Activated CD8-positive, alpha-beta T cell treated with anti-CD3 and anti-CD28 coated beads, Interleukin-2, amount 10 ng/mL, durations not matched to agents 7 days and 5 days (primary cell): ENCODE measurements around the gene EXOC3L4. TPM values are rescaled to one million over a fixed set of nuclear protein-coding genes. Genes with fewer than 3 reads are reported as not detected.

Experiments
- ATAC-seq: fragments of 150-1000 bp; cut with Tn5 transposase; one replicate; pipeline ENCODE4 v1.10.0; 2021; ENCODE audit warnings: moderate library complexity
- CTCF ChIA-PET: fragments of 350-600 bp; sonication (Branson Sonifier 250); formaldehyde crosslinking; loops from one replicate; lab custom pipeline; 2021; ENCODE audit warnings: antibody characterized with exemption; lab: Charles Lee
- POLR2A ChIA-PET: fragments of 350-600 bp; sonication (Branson Sonifier 250); formaldehyde crosslinking; loops from one replicate; lab custom pipeline; 2021; ENCODE audit warnings: antibody characterized with exemption; lab: Charles Lee
- DNase-seq: peaks from one replicate; pipeline ENCODE4 v3.0.0-alpha.2; 2020
- H3K27ac Mint-ChIP-seq: one replicate; pipeline ENCODE4 v1.8.0; 2021; ENCODE audit warnings: mild to moderate bottlenecking, mixed read lengths
- H3K27me3 Mint-ChIP-seq: one replicate; pipeline ENCODE4 v1.8.0; 2021; ENCODE audit warnings: low read depth, mixed read lengths
- H3K36me3 Mint-ChIP-seq: one replicate; pipeline ENCODE4 v1.8.0; 2021; ENCODE audit warnings: low read depth, mixed read lengths
- H3K4me1 Mint-ChIP-seq: one replicate; pipeline ENCODE4 v1.8.0; 2021; ENCODE audit warnings: low read depth, mixed read lengths
- H3K4me3 Mint-ChIP-seq: one replicate; pipeline ENCODE4 v1.8.0; 2021; ENCODE audit warnings: mild to moderate bottlenecking, mixed read lengths
- H3K9me3 Mint-ChIP-seq: one replicate; pipeline ENCODE4 v1.8.0; 2022; ENCODE audit warnings: mixed read lengths; ENCODE audit not compliant: insufficient read depth
- total RNA-seq, 2 experiments: library from RNA; stranded (reverse); gene quantifications; one replicate each; pipeline ENCODE4 v1.2.3, GENCODE V29; 2021

Gene EXOC3L4
- total RNA-seq, 2 experiments from 2014 or later = not detected

DNA sequence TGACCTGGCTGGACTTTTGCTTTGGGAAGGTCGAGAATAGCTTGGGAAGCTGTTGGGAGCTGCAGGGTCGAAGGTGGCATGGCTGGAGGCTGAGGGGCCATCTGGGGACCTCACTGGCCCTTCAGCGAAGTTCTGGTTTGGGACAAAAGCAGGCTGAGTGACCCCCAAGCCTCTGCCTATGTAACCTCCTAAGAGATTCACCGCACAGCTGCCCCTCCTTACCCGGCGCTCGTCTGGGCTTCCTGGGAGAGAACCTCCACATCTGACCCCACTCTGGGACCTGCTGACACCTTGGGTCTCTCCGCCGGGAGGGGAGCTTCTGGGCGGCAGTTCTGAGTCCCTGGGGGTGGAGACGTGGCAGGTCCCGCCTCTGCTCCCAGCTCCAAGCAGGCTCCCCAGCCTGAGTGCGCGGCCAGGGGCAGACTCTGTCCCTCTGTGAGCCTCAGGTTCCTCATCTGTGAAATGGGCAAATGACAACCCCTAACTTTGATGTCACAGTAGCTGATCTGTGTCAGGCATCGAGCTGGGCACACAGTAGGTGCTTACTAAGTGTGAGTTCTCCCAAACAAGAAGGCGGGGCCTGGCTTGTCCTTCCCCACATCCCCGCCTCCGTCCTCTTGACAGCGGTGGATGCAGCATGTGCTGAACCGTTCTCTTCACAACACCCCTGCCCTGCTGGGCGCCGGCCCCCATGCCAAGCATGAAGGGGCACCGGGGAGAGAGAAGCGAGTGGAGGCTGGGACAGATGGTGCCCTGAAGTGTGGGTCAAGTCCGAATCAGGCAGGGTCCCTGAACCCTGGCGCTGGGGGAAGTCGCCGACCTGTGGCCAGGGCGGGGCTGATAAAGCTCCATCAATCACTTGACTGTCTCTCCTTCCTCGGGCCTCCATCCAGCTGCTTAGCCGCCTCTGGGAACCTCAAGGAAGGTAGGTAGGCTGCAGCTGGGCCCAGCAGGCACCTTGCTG lies 3.8 kb downstream of the EXOC3L4 start:
- ATAC-seq = no peak
- no peak overlapping the region for H3K27ac Mint-ChIP-seq
- peaks cover 16% of the 10 kb centered on the region for H3K27me3 Mint-ChIP-seq
- no peaks in the 10 kb centered on the region for H3K36me3 Mint-ChIP-seq
- H3K9me3 Mint-ChIP-seq = no peaks in the 10 kb centered on the region
- no peak overlapping the region for H3K4me3 Mint-ChIP-seq
- ChIA-PET POLR2A (no interaction called here), CTCF (no interaction called here)
- no peak for DNase-seq
- no peaks in the 10 kb centered on the region for H3K4me1 Mint-ChIP-seq

DNA sequence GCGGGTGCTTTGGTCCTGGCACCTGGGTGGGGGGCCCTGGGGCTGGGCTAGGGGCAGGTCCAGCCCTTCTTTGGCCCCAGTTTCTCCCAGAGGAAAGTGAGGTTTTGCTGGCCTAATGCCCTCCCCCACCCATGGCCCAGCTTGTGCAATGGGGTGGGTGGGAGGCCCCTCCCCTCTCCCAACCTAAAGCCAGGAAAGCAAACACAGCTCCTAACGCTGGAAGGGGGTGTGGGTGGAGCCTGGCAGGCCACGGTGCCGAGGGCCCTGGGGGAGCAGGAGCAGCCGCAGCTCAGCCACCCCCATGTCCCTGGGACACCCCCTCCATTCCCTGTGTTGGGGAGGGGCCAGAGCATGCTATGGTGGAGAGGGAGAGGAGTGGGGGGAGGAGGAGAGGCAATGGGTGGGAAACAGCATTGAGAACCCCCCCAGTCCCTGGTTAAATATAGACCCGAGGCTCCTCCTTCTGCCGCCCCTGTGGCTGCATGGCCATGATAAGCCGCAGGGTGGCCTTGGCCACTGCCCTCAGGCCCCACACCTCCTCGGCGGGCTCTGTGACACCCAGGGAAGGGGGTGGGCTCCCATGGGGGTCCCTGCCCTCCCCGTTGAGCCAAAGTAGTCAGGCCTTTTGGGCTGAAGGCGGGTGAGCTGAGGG lies 4.7 kb downstream of the EXOC3L4 start:
- Mint-ChIP-seq H3K27me3 (peaks cover 21% of the 10 kb centered on the region), H3K36me3 (no peaks in the 10 kb centered on the region), H3K4me3 (no peak overlapping the region), H3K4me1 (peaks cover 3% of the 10 kb centered on the region), H3K27ac (no peak overlapping the region), H3K9me3 (no peaks in the 10 kb centered on the region)
- DNase-seq (no peak), ATAC-seq (no peak)
- POLR2A ChIA-PET = no interaction called here
- CTCF ChIA-PET = interaction anchor here (1.0 kb wide), 1 partner anchor 147 kb away, joined by 3 read pairs; no protein-coding TSS in a partner anchor

DNA sequence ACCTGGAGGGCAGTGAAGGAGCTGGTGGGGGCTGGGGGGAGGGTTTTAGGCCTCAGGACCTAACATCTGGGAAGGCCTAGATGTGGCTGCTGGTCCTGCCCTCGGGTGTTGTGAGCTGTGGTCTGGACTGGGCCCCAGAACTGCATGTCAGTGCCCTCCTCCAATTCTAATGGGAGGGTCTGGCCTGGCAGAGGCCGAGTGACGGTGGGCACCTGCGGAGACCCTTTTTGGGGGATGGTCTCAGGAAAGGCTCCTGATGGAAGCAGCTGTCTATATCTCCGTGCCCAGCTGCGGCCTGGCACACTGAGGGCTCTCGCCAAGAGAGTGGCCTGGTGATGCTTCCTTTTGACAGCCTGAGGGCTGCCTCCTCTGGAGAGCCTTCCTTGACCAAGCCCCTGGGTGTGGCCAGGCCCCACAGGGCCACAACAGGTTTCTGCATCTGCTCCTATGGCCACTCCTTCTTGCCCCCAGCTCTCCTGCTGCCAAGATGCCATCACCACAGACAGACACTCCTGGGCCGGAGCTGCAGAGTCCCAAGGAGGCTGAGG lies 5.3 kb downstream of the EXOC3L4 start:
- Mint-ChIP-seq H3K4me1 (peaks cover 3% of the 10 kb centered on the region), H3K4me3 (no peak overlapping the region), H3K27me3 (peaks cover 23% of the 10 kb centered on the region), H3K9me3 (no peaks in the 10 kb centered on the region), H3K27ac (no peak overlapping the region), H3K36me3 (no peaks in the 10 kb centered on the region)
- CTCF ChIA-PET = interaction anchor here (1.0 kb wide), 1 partner anchor 146 kb away, joined by 3 read pairs; no protein-coding TSS in a partner anchor
- no peak for DNase-seq
- ATAC-seq = no peak
- POLR2A ChIA-PET = no interaction called here

DNA sequence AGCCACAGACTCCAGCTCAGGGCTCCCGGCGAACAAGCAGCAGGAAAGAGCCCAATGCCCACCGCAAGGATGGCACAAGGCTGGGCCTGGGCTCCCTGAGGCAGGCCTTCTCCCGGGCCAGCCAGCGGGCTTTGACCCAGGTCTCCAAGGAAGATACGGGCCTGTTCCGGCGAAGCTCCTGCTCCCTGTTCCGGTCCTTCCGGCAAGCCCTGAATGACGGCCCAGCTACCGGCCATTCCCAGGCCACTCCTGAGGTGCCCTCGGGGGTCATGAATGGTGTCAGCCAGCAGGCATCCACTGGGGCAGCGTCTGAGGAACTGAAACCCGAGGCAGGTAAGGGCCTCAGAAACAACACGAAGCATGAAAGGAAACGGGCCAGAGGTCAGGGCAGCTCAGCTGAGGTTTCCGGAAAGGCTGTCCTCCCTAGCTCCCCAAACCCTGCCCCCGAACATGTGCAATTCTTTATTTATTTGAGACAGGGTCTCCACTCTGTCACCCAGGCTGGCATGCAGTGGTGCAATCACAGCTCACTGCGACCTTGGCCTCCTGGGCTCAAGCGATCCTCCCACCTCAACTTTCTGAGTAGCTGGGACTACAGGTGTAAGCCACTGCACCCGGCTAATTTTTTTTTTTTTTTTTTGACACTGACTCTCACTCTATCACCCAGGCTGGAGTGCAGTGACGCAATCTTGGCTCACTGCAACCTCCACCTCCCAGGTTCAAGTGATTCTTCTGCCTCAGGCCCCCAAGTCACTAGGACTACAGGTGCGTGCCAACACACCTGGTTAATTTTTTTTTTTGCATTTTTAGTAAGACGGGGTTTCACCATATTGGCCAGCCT lies 6.0 kb downstream of the EXOC3L4 start:
- Mint-ChIP-seq H3K4me3 (no peak overlapping the region), H3K27ac (no peak overlapping the region), H3K36me3 (no peaks in the 10 kb centered on the region), H3K9me3 (no peaks in the 10 kb centered on the region), H3K27me3 (peaks cover 28% of the 10 kb centered on the region), H3K4me1 (peaks cover 6% of the 10 kb centered on the region)
- ATAC-seq (no peak), DNase-seq (no peak)
- ChIA-PET POLR2A (no interaction called here), CTCF (interaction anchor here (1.0 kb wide), 1 partner anchor 146 kb away, joined by 3 read pairs; no protein-coding TSS in a partner anchor)

DNA sequence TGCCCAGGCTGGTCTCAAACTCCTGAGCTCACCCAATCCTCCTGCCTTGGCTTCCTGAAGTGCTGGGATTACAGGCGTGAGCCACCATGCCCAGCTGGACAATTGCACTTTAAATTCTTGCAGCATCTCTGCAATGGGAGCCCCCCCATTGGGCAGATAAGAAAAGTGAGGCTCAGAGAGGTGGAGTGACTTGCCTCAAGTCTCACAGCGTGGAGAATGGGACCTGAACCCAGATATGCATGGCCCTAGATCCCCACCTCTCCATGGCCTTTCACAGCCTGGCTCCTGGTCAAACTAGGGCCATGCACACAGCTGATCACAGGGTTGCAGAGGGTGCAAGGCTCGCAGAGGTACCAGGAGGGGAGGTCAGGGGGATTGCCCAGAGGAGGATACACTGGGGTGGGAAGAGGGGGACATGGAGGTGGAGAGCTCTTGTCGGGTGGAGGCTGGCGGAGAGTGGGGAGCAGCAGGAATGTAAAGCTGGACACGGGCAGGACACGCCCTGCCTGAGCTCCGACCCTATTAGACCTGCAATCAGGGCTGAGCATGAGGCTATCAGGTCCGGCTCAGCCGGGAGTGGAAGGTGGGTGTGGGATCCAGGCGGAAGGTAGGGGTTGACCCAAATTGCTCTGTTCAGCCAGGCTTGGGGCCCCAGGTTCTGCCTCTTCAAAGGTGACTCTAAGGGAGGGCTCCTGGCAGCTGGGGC lies 6.9 kb downstream of the EXOC3L4 start:
- Mint-ChIP-seq H3K9me3 (no peaks in the 10 kb centered on the region), H3K4me3 (no peak overlapping the region), H3K4me1 (peaks cover 6% of the 10 kb centered on the region), H3K36me3 (no peaks in the 10 kb centered on the region), H3K27ac (no peak overlapping the region), H3K27me3 (peaks cover 30% of the 10 kb centered on the region)
- CTCF ChIA-PET = no interaction called here
- POLR2A ChIA-PET = no interaction called here
- DNase-seq (no peak), ATAC-seq (no peak)

DNA sequence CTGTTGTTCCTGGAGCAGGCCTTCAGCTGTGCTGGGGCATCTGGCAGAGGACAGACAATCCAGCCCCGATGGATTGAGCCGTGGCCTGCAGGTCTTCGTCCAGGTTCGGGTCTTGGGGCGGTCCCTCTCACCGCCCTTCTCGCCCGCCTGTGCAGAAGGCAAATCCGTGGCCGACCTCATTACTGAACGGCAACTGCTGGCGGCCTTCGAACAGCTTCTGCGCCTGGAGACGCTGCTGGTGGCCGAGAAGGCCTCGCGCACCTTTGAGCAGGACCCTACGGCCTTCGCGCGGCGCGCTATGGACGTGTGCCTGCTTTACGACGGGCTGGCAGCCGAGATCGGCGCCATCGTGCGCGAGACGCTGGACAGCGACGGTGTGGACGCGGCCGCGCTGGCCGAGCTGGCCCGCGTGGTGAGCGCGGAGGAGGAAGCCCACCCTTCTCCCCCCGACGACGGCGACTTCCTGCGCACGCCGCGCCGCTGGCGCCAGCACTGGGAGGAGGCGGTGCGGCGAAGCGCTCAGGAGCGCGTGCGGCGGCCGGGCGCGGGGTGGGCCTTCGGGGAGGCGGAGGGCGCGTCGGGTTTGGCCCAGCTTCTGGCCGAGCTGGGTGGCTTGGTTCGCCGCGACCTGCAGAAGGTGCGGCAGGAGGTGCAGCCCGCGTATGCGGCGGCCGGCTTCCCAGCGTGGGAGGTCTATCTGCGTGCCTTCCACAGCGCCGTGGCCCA lies 7.6 kb downstream of the EXOC3L4 start:
- Mint-ChIP-seq H3K36me3 (no peaks in the 10 kb centered on the region), H3K27ac (no peak overlapping the region), H3K27me3 (peaks cover 30% of the 10 kb centered on the region), H3K4me1 (peaks cover 6% of the 10 kb centered on the region), H3K9me3 (no peaks in the 10 kb centered on the region), H3K4me3 (no peak overlapping the region)
- POLR2A ChIA-PET = interaction anchor here (0.7 kb wide), 1 partner anchor 923 kb away, joined by 3 read pairs; no protein-coding TSS in a partner anchor
- ATAC-seq (no peak), DNase-seq (no peak)
- CTCF ChIA-PET = no interaction called here

DNA sequence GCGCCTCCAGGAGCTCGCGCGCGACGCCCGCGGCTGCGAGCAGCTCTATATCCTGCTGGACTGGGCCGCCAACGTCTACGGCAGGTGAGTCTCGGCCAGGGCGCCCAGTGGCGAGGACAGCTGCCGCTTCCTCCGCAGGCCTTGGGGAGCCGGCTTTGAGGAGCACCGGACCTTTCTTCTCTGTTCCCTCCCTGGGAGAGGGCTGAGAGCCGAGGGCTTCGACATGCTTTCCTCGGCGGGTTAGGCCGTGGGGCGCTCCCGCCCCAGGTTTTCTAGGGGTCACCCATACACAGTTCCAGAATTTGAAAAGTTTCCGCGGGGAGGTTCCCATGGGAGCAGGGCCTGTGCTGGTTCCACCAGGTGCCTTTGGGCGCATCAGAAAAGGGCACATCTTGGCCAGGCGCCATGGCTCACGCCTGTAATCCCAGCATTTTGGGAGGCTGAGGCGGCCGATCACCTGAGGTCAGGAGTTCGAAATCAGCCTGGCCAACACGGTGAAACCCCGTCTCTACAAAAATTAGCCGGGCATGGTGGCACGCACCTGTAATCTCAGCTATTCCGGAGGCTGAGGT lies 8.2 kb downstream of the EXOC3L4 start:
- ATAC-seq (no peak), DNase-seq (no peak)
- Mint-ChIP-seq H3K27ac (no peak overlapping the region), H3K27me3 (peaks cover 30% of the 10 kb centered on the region), H3K4me3 (no peak overlapping the region), H3K4me1 (peaks cover 6% of the 10 kb centered on the region), H3K9me3 (no peaks in the 10 kb centered on the region), H3K36me3 (no peaks in the 10 kb centered on the region)
- POLR2A ChIA-PET = interaction anchor here (0.7 kb wide), 1 partner anchor 924 kb away, joined by 3 read pairs; no protein-coding TSS in a partner anchor
- CTCF ChIA-PET = no interaction called here

DNA sequence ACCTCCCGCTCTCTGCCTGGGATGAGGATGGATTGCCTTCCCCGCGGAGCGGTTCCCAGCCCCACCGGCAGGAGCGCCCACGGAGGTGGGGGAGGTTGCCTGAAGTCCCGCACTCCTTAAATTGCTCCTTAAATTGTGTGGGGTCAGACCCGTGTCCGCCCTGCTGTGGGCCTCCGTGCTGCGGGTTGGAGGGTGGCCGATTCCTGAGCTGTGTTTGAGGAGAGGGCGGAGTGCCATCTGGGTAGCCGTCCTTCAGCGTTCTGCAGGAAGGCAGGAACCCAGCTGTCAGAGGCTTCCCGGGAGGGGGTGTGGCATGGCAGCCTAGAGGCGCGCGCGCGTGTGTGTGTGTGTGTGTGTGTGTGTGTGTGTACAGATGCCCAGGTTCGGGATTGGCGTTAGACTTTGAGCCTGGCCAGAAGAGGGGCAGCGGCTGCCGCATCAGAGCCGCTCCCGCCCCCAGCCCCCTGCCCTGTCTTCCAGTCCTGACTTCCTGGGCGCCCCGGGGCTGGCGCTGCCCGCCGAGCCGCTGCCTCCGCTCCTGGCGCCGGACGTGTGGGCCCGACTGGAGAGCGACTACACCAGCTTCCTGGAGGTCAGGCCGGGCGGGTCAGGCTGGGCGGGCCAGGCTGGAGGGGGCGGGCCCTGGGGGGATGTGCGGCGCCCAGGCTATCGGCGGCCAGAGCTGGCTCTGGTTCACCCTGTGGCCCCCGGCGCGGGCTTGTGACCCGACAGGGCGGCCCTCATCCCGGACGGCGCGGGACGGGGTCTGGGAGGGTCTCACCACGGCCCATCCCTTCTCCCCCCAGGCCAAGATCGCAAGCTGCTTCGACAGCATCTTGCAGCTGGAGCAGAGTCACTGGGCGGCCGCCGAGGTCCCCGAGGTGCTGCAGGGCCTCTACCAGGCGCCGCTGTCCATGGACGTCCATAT lies 9.2 kb downstream of the EXOC3L4 start:
- no peak for DNase-seq
- POLR2A ChIA-PET = no interaction called here
- peaks cover 30% of the 10 kb centered on the region for H3K27me3 Mint-ChIP-seq

DNA sequence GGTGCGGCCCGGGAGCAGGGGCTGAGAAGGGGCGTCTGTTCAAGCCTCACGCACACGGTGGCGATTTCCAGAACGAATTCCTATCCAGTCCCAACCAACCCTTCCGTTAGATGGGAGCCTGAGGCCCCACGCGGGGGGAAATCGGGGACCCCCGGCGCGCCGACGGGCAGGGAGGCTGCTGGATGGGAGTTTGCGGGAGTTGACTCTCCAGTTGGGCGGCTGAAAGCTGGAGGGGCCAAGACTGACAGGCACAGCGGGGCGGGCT lies 9.8 kb downstream of the EXOC3L4 start:
- ChIA-PET CTCF (interaction anchor here (0.6 to 3.0 kb wide), 33 partner anchors 9 to 722 kb away, joined by 3 to 42 read pairs (median 5); partner anchors contain the start of genes EIF5 and EXOC3L4), POLR2A (no interaction called here)
- Mint-ChIP-seq H3K9me3 (no peaks in the 10 kb centered on the region), H3K4me1 (peaks cover 6% of the 10 kb centered on the region), H3K27me3 (peaks cover 30% of the 10 kb centered on the region), H3K27ac (no peak overlapping the region), H3K36me3 (no peaks in the 10 kb centered on the region), H3K4me3 (no peak overlapping the region)
- no peak for DNase-seq
- ATAC-seq = no peak

More for the DNA sequence above, 9.2 kb downstream of the EXOC3L4 start:
- Mint-ChIP-seq H3K36me3 (no peaks in the 10 kb centered on the region), H3K4me1 (peaks cover 6% of the 10 kb centered on the region), H3K27ac (no peak overlapping the region), H3K9me3 (no peaks in the 10 kb centered on the region), H3K4me3 (no peak overlapping the region)
- no peak for ATAC-seq
- CTCF ChIA-PET = interaction anchor here (0.9 to 2.8 kb wide), 8 partner anchors 8 to 722 kb away, joined by 3 to 36 read pairs (median 10); partner anchors contain the start of gene EXOC3L4
